ENCODE results near the gene METTL2A.
"Not testable (repeated sequence)": the region's sequence is repeated elsewhere in the genome, so short reads cannot be mapped to it uniquely, and the experiment has no call there.

DNA sequence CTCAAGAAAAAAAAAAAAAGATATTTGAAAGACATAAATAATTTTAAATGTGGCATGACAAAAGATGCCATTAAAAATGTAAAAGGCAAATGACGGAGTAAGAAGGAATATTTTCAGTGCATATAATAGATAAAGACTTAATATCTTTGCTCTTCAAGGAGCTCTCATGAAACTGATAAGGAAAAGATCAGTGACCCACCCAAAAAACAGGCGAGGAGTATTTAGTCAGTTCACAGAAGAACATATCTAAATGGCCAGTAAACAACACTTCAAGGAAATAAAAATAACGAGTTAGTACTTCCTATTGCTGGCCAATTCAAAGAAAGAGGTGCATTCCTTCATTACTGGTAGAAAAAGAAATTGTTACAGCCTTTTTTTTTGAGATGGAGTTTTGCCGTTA, 22.1 kb downstream of the METTL2A start:
- not testable (repeated sequence) for TF ChIP-seq CTCF (IDR thresholded peaks at IDR 0.05; ENCODE audit: low read depth, low read length); POLR2A (IDR thresholded peaks at IDR 0.05; ENCODE audit: extremely low read depth, insufficient read length)
